Endothelial cell of umbilical vein (primary cell): ENCODE data around the gene C5AR1. TPM values are rescaled to one million over a fixed set of nuclear protein-coding genes. Genes with fewer than 3 reads are reported as not detected.

Source experiments
- Bru-seq: library from RNA; stranded (reverse); fragments of 400-500 nt; gene quantifications from one replicate; lab custom pipeline; 2021; lab: Mats Ljungman, UMichigan
- BruChase-seq, 2 experiments: library from RNA; stranded (reverse); fragments of 400-500 nt; gene quantifications; one replicate each; lab custom pipeline; 2021; lab: Mats Ljungman, UMichigan
- BruUV-seq: library from RNA; stranded (reverse); fragments of 400-500 nt; replicated peaks from 2 replicates; lab custom pipeline; 2021; lab: Mats Ljungman, UMichigan
- CTCF ChIA-PET: fragments of 300-600, 350-600 bp; sonication (Branson Sonifier 250); formaldehyde crosslinking; loops from one replicate; lab custom pipeline; 2021; ENCODE audit warnings: antibody characterized with exemption, inconsistent platforms; lab: Charles Lee
- POLR2A ChIA-PET: fragments of 300-600, 350-600 bp; sonication (Branson Sonifier 250); formaldehyde crosslinking; loops from one replicate; lab custom pipeline; 2021; ENCODE audit warnings: antibody characterized with exemption, inconsistent platforms; lab: Charles Lee
- DNase-seq: peaks from one replicate; pipeline ENCODE4 v3.0.0-alpha.2; 2011; ENCODE audit warnings: low read depth, low spot score
- FAIRE-seq: peaks from 2 replicates; lab custom pipeline; 2011; peaks lifted over from hg19 to GRCh38; lab: Jason Lieb, UNC
- H2AFZ ChIP-seq: 2 replicates; pipeline ENCODE4 v1.6.0; 2012; ENCODE audit warnings: low read depth, low read length, control low read depth, inconsistent platforms
- H3K27ac ChIP-seq: 2 replicates; pipeline ENCODE4 v1.5.1; 2011; ENCODE audit warnings: low read depth, mild to moderate bottlenecking, control low read depth, low read length, moderate library complexity; ENCODE audit not compliant: insufficient read depth
- H3K27me3 ChIP-seq, 2 experiments: 2 replicates each; pipeline versions ENCODE4 v1.6.0 to v1.6.1; 2011; ENCODE audit warnings: low read length in 2 of 2, mixed read lengths in 1 of 2; ENCODE audit not compliant: control insufficient read depth in 2 of 2, insufficient read depth in 2 of 2
- H3K36me3 ChIP-seq, 2 experiments: 2 replicates in 1 of 2; 3 replicates in 1 of 2; pipeline ENCODE4 v1.5.1; 2011; ENCODE audit warnings: low read length in 2 of 2, mild to moderate bottlenecking in 1 of 2, moderate library complexity in 1 of 2; ENCODE audit not compliant: control insufficient read depth in 2 of 2, insufficient read depth in 2 of 2; ENCODE audit errors: extremely low read depth in 1 of 2
- H3K4me1 ChIP-seq: 3 replicates; pipeline ENCODE4 v1.5.1; 2011; ENCODE audit warnings: mild to moderate bottlenecking, low read length; ENCODE audit not compliant: control insufficient read depth, insufficient read depth; ENCODE audit errors: extremely low read depth
- H3K4me2 ChIP-seq: 2 replicates; pipeline ENCODE4 v1.6.1; 2011; ENCODE audit warnings: low read length, control low read depth, mixed read lengths; ENCODE audit not compliant: insufficient read depth
- H3K4me3 ChIP-seq, 3 experiments: fragments of 200-600 bp in 1 of 3; sonication (generic), shearing (Covaris generic) in 1 of 3; replicated peaks in 1 of 3; 2 replicates each; pipeline ENCODE4 v1.5.1; 2011 to 2016; ENCODE audit warnings: control low read depth in 3 of 3, low read length in 3 of 3, mild to moderate bottlenecking in 2 of 3, inconsistent platforms in 1 of 3, low read depth in 1 of 3, moderate library complexity in 1 of 3; ENCODE audit not compliant: insufficient read depth in 1 of 3
- H3K79me2 ChIP-seq: 2 replicates; pipeline ENCODE4 v1.6.0; 2012; ENCODE audit warnings: low read length, inconsistent platforms; ENCODE audit not compliant: control insufficient read depth, insufficient read depth
- H3K9ac ChIP-seq: replicated peaks from 2 replicates; pipeline ENCODE3; 2011; ENCODE audit warnings: low read length, control low read depth; ENCODE audit not compliant: insufficient read depth; ENCODE audit errors: extremely low read depth
- H3K9me1 ChIP-seq: replicated peaks from 3 replicates; pipeline ENCODE4 v1.6.0; 2011; ENCODE audit warnings: mild to moderate bottlenecking, low read length; ENCODE audit not compliant: control insufficient read depth, insufficient read depth; ENCODE audit errors: extremely low read depth
- H3K9me3 ChIP-seq: replicated peaks from 2 replicates; pipeline ENCODE4 v1.5.1; 2012; ENCODE audit warnings: low read length, inconsistent platforms; ENCODE audit not compliant: control insufficient read depth, insufficient read depth
- H4K20me1 ChIP-seq: replicated peaks from 2 replicates; pipeline ENCODE3; 2011; ENCODE audit warnings: mild to moderate bottlenecking, low read length; ENCODE audit not compliant: control insufficient read depth, insufficient read depth; ENCODE audit errors: extremely low read depth
- EZH2 ChIP-seq: IDR thresholded peaks from 2 replicates; pipeline ENCODE4 v1.6.1; 2012; ENCODE audit warnings: borderline replicate concordance, low read depth, mild to moderate bottlenecking, moderate library complexity, low read length, inconsistent platforms; ENCODE audit not compliant: severe bottlenecking
- FOS ChIP-seq: IDR thresholded peaks from 2 replicates; pipeline ENCODE4 v1.6.1; 2011; ENCODE audit warnings: mild to moderate bottlenecking, low read length, moderate library complexity, borderline replicate concordance; ENCODE audit not compliant: insufficient read depth
- GATA2 ChIP-seq: IDR thresholded peaks from 2 replicates; pipeline ENCODE4 v1.7.0; 2011; ENCODE audit warnings: low read depth, mild to moderate bottlenecking, moderate library complexity, mixed read lengths, low read length; ENCODE audit not compliant: insufficient read length, insufficient read depth
- JUN ChIP-seq: IDR thresholded peaks from 2 replicates; pipeline ENCODE4 v1.6.1; 2011; ENCODE audit warnings: borderline replicate concordance, low read depth; ENCODE audit not compliant: insufficient read length, insufficient read depth
- MYC ChIP-seq: IDR thresholded peaks from one replicate; pipeline ENCODE4 v1.6.1; 2011; ENCODE audit warnings: mild to moderate bottlenecking, low read depth, low read length
- POLR2A ChIP-seq: IDR thresholded peaks from 2 replicates; pipeline ENCODE4 v1.6.1; 2012; ENCODE audit warnings: low read depth, mild to moderate bottlenecking, control low read depth, low read length
- POLR2AphosphoS5 ChIP-seq: IDR thresholded peaks from 2 replicates; pipeline ENCODE4 v1.6.1; 2012; ENCODE audit warnings: low read depth, mild to moderate bottlenecking, control low read depth, low read length, moderate library complexity; ENCODE audit not compliant: insufficient read depth
- dilution Hi-C: fragments of 300-500 bp; cut with MboI; formaldehyde crosslinking; loops from one replicate; pipeline ENCODE4 v1.15.0; 2019; ENCODE audit warnings: low sequenced_read_pairs; ENCODE audit not compliant: extremely low pct_ligation_motif_present
- intact Hi-C: fragments of 100-400 bp; cut with micrococcal nuclease; formaldehyde crosslinking; loops from one replicate; pipeline ENCODE4 v1.10.0; 2022
- long read RNA-seq: library from polyadenylated mRNA; stranded (forward); transcript quantifications from one replicate; pipeline ENCODE4 v2.0.0, GENCODE V29; 2021
- polyA minus RNA-seq, 3 experiments: library from RNA; depleted of rRNA, polyadenylated mRNA; stranded (reverse); fragments of >200 nt; gene quantifications; 1 replicate in 1 of 3; 2 replicates in 2 of 3; pipeline ENCODE4 v1.2.3, GENCODE V29; 2011
- polyA plus RNA-seq, 4 experiments: library from polyadenylated mRNA; depleted of rRNA in 3 of 4; stranded (reverse) in 3 of 4; unstranded in 1 of 4; fragments of >200 nt; gene quantifications; 2 replicates each; pipeline versions ENCODE4 v1.2.1 to v1.2.3, GENCODE V29; 2011 to 2012; ENCODE audit warnings: missing spikeins in 1 of 4
- total RNA-seq: library from RNA; stranded (reverse); gene quantifications from 2 replicates; pipeline ENCODE4 v1.2.3, GENCODE V29; 2021
- TF ChIP-seq, protein P1 (sequence below), 2 donors: IDR thresholded peaks; 1 replicate in 1 of 2; 2 replicates in 1 of 2; pipeline ENCODE4 v1.5.1; 2011; ENCODE audit warnings: low read length in 2 of 2, mild to moderate bottlenecking in 2 of 2, moderate library complexity in 2 of 2, control low read depth in 1 of 2, inconsistent platforms in 1 of 2, low read depth in 1 of 2; ENCODE audit not compliant: insufficient read depth in 1 of 2; ENCODE audit errors: extremely low read depth in 1 of 2
- TF ChIP-seq, protein P2 (sequence below): IDR thresholded peaks from 2 replicates; pipeline ENCODE4 v1.6.1; 2011; ENCODE audit not compliant: insufficient read depth, insufficient read length

Gene C5AR1
- total RNA-seq (0.49 TPM in 1 of 2 replicates, not detected in the other), polyA plus RNA-seq (0.11 and 0.16 TPM in 2 replicates), polyA minus RNA-seq (0.30 TPM in 1 of 2 replicates, not detected in the other), Bru-seq, nascent RNA (percentile 21 among the genes with signal in this experiment), BruChase-seq, experiment 1, labeled RNA remaining after a 6-hour chase (percentile 33 among the genes with signal in this experiment), BruChase-seq, experiment 2, labeled RNA remaining after a 2-hour chase (percentile 13 among the genes with signal in this experiment)
- 0.05 and 0.07 TPM in 2 replicates for polyA plus RNA-seq (2011; cell fraction: cytosol; rRNA removed)
- polyA plus RNA-seq (2011; cell fraction: nucleus; rRNA removed), result 0.46 and 0.53 TPM in 2 replicates
- not detected in 2 replicates for polyA plus RNA-seq (2012)
- 2.7 TPM for polyA minus RNA-seq (2011; cell fraction: cytosol; rRNA and poly(A)+ RNA removed)
- 0.34 TPM in 1 of 2 replicates, not detected in the other for polyA minus RNA-seq (2011; cell fraction: nucleus; rRNA and poly(A)+ RNA removed)
- long read RNA-seq, result 0 reads

DNA sequence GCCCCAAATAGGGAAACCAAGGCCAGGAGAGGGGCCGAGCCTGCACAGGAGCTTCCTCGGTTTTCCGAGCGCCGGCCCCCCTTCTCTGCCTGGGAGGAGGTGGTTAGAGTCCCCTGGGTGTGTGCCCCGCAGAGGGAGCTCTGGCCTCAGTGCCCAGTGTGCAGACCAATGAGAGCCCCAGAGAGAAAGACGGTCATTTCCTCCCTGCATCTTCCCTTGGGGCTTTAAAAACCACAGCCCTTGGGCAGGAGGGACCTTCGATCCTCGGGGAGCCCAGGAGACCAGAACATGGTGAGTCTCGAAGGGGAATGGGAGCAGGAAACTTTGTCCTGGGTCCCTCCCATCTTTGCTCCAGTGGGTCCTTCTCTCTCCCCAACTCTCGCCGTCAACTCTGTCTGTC is at the start of gene C5AR1:
C5AR1 (plus strand) TSS at position 254 of the 400 bp plus-strand sequence; CDS start at position 289, 35 bp downstream.
- POLR2A ChIA-PET, result no interaction called here
- no TSS peak for BruUV-seq
- H2AFZ ChIP-seq, result no peak within 1 kb of the TSS

More for the DNA sequence above, at the start of gene C5AR1:
- Histone ChIP-seq H3K36me3 (no peaks in the 10 kb centered on the region), H3K27ac (no peak within 1 kb of the TSS), H3K9me3 (no peaks in the 10 kb centered on the region), H3K4me1 (no peaks in the 10 kb centered on the region), H3K9ac (no peak within 1 kb of the TSS), H3K79me2 (no peaks in the 10 kb centered on the region), H3K9me1 (no peaks in the 10 kb centered on the region), H3K4me3 (no peak within 1 kb of the TSS), H3K4me2 (no peak within 1 kb of the TSS), H3K27me3 (peaks cover 0 to 2% of the 10 kb centered on the region in 2 experiments), H4K20me1 (no peaks in the 10 kb centered on the region)
- DNase-seq (no peak), FAIRE-seq (no peak)
- TF ChIP-seq, protein P1, sequence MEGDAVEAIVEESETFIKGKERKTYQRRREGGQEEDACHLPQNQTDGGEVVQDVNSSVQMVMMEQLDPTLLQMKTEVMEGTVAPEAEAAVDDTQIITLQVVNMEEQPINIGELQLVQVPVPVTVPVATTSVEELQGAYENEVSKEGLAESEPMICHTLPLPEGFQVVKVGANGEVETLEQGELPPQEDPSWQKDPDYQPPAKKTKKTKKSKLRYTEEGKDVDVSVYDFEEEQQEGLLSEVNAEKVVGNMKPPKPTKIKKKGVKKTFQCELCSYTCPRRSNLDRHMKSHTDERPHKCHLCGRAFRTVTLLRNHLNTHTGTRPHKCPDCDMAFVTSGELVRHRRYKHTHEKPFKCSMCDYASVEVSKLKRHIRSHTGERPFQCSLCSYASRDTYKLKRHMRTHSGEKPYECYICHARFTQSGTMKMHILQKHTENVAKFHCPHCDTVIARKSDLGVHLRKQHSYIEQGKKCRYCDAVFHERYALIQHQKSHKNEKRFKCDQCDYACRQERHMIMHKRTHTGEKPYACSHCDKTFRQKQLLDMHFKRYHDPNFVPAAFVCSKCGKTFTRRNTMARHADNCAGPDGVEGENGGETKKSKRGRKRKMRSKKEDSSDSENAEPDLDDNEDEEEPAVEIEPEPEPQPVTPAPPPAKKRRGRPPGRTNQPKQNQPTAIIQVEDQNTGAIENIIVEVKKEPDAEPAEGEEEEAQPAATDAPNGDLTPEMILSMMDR (IDR thresholded peaks at IDR 0.05; ENCODE audit: extremely low read depth in 1 of 2, insufficient read depth in 1 of 2, low read depth in 1 of 2, low read length in 2 of 2), result no peak
- TF ChIP-seq POLR2AphosphoS5 (no peak), EZH2 (no peak), FOS (no peak), GATA2 (no peak), POLR2A (no peak), MYC (no peak), JUN (no peak)
- TF ChIP-seq, protein P2, sequence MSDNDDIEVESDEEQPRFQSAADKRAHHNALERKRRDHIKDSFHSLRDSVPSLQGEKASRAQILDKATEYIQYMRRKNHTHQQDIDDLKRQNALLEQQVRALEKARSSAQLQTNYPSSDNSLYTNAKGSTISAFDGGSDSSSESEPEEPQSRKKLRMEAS, result no peak
- dilution Hi-C loops, result no loop called here
- CTCF ChIA-PET, result interaction anchor here (0.7 to 2.1 kb wide), 5 partner anchors 25 to 119 kb away, joined by 3 to 7 read pairs (median 7); partner anchors contain the start of gene DHX34
- intact Hi-C loops, result no loop called here
